ENCODE data around the gene CYB5D1. TPM values are rescaled to one million over a fixed set of nuclear protein-coding genes. Genes with fewer than 3 reads are reported as not detected.

Gene CYB5D1
- total and polyA plus RNA-seq, 2 experiments from 2014 or later, result 12.2 to 14.1 TPM

DNA sequence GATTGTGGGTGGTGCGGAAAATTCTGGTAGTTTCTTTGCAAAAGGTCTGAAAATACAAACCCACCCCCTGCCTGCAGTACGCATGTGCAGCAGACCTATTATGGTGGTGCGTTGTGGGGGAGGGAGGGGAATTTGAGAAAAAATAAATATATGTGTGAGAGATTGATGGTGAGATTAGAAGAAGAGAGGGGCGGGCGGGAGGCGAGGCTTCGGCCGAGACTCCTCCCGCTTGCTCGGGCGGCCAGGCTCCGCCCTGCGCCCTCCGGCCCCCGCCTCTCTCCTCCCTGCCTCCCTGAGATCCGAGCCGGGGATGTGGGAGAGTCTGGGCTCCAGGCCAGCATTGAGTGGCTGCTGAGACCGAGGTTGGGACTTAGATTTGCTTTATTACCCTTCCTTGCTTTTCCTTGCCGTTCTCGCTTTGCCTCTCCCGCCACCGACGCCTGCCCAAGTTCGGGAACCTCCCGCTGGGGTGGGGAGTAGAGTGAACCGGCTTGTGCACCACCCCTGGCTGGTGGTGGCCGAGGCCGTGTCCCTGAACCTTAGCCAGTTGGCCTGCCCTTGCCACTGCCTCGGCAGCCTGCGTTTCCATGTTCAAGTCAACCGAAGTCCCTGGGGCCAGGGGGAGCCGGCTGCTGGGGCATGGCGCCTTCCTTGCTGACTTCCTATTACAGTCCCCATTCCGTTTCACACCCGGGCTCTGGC, 29.8 kb downstream of the CYB5D1 start:
- H3K27ac ChIP-seq, result peak overlapping the region; percentile 97
- WGBS (ENCODE audit: low lambda C conversion rate, missing lambda C conversion rate), result 2% methylated on average over 31 of the region's 35 CpGs
- H3K9me3 ChIP-seq (ENCODE audit: low read depth), result no peaks in the 10 kb centered on the region
- H3K9me2 ChIP-seq (replicated peaks; ENCODE audit: insufficient read depth), result no peaks in the 10 kb centered on the region
- DNase-seq (ENCODE audit: low spot score), result peak; percentile 97
- no peaks in the 10 kb centered on the region for H3K36me3 ChIP-seq (replicated peaks; ENCODE audit: insufficient read depth, low read depth)
- H3K4me3 ChIP-seq, result peak overlapping the region; percentile 75
- TF ChIP-seq EZH2 (IDR thresholded peaks at IDR 0.05; ENCODE audit: borderline replicate concordance) (no peak), EZH2phosphoT487 (IDR thresholded peaks at IDR 0.05; ENCODE audit: low read depth, severe bottlenecking, unreplicated experiment) (no peak)
- TF ChIP-seq, protein P1, sequence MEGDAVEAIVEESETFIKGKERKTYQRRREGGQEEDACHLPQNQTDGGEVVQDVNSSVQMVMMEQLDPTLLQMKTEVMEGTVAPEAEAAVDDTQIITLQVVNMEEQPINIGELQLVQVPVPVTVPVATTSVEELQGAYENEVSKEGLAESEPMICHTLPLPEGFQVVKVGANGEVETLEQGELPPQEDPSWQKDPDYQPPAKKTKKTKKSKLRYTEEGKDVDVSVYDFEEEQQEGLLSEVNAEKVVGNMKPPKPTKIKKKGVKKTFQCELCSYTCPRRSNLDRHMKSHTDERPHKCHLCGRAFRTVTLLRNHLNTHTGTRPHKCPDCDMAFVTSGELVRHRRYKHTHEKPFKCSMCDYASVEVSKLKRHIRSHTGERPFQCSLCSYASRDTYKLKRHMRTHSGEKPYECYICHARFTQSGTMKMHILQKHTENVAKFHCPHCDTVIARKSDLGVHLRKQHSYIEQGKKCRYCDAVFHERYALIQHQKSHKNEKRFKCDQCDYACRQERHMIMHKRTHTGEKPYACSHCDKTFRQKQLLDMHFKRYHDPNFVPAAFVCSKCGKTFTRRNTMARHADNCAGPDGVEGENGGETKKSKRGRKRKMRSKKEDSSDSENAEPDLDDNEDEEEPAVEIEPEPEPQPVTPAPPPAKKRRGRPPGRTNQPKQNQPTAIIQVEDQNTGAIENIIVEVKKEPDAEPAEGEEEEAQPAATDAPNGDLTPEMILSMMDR (IDR thresholded peaks at IDR 0.05; ENCODE audit: poor library complexity), result no peak
- H3K4me2 ChIP-seq, result peak overlapping the region; percentile 96
- H4K20me1 ChIP-seq (ENCODE audit: insufficient read depth, poor library complexity, severe bottlenecking), result peaks cover 7% of the 10 kb centered on the region
- H3K79me2 ChIP-seq, result peaks cover 56% of the 10 kb centered on the region
- no peaks in the 10 kb centered on the region for H3K27me3 ChIP-seq
- no peak overlapping the region for H2AFZ ChIP-seq
- H3K4me1 ChIP-seq (ENCODE audit: insufficient read depth), result peaks cover 33% of the 10 kb centered on the region

DNA sequence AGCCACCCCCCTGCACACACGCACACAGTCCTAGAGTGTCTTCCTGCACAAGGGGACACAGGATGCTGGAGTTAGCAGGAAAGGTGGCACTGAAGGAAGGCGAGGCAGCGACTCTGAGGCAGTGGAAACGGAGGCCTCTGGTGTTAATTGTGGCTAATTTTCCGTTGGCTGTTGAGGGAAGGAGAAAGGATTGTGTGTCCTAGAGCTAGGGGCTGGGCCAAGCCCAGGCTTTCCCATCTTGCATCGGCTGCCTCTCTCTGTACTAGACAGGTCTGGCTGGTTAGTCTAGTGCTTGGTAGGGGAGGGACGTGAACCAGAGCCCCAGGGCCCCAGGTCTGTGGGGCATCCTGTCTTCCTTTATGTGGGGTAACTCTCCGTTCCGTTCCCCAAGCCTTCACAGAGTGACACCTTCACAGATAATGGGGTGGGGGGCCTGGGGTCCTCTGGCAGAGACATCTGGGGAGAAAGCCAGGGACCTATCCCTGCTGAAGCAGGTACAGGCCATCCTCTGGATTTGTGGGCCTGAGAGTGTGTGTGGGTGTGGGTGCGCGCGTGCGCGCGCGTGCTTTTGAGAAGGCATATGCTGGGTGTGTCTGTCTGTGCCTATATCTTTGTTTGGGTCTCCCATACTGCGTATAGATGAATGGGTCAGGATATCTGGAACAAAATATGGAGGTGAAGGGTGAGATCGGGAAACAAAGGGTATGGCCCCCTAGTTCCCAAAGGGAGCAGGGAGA, 30.5 kb downstream of the CYB5D1 start, which contains the start of gene CHD3:
Gene CHD3 (plus strand): TSS at position 606 of the 737 bp plus-strand sequence. CDS start 212 bp downstream, outside the sequence.
- no peaks in the 10 kb centered on the region for H3K9me2 ChIP-seq (replicated peaks; ENCODE audit: insufficient read depth)
- H3K27me3 ChIP-seq, result no peaks in the 10 kb centered on the region
- peak within 1 kb of the TSS; percentile 31 for H3K4me3 ChIP-seq
- no peaks in the 10 kb centered on the region for H3K36me3 ChIP-seq (replicated peaks; ENCODE audit: insufficient read depth, low read depth)
- H3K4me2 ChIP-seq, result peak within 1 kb of the TSS; percentile 96
- peaks cover 7% of the 10 kb centered on the region for H4K20me1 ChIP-seq (ENCODE audit: insufficient read depth, poor library complexity, severe bottlenecking)
- WGBS (ENCODE audit: low lambda C conversion rate, missing lambda C conversion rate), result 50% methylated on average over 18 of the region's 18 CpGs
- no peak within 1 kb of the TSS for H2AFZ ChIP-seq
- TF ChIP-seq, protein P1 (IDR thresholded peaks at IDR 0.05; ENCODE audit: poor library complexity), result no peak
- no peak for TF ChIP-seq EZH2 (IDR thresholded peaks at IDR 0.05; ENCODE audit: borderline replicate concordance)
- no peak for TF ChIP-seq EZH2phosphoT487 (IDR thresholded peaks at IDR 0.05; ENCODE audit: low read depth, severe bottlenecking, unreplicated experiment)
- H3K27ac ChIP-seq, result peak within 1 kb of the TSS; percentile 95
- DNase-seq (ENCODE audit: low spot score), result peak; percentile 79
- no peaks in the 10 kb centered on the region for H3K9me3 ChIP-seq (ENCODE audit: low read depth)
- H3K4me1 ChIP-seq (ENCODE audit: insufficient read depth), result peaks cover 26% of the 10 kb centered on the region
- H3K79me2 ChIP-seq, result peaks cover 52% of the 10 kb centered on the region

DNA sequence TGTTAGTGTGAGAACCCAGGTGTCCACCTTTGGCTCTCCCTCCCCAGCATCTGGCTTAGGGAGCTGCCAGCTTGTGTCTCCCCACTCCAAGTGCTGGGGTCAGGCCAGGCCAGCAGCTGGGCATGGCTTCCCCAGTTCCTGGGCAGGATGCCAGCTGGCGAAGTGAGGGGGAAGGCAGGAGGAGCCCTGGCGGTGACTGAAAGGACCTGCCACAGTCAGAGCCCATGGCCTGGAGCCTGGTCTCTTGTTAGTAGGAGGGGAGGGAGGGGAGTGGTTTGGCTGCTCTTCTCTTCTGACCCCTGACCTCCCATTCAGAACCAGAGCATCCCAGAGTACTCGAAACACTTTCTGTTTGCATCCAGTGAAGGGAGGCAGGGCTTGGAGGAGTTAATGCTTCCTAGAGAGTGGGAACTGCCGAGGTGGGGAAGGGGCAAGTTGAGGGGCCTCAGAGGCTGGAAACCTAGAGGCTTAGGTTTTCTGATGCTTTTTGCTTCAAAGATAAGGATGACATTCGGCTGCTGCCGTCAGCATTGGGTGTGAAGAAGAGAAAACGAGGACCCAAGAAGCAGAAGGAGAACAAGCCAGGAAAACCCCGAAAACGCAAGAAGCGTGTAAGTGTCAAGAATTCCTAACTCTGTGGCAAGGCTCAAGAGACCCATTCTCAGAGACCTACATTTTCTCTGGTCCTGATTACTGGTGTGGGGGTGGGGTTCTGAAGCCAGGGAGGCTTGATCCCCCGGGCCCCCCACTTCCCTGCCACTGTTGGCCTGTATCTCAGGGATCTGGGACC, 31.6 kb downstream of the CYB5D1 start:
- Histone ChIP-seq H4K20me1 (ENCODE audit: insufficient read depth, poor library complexity, severe bottlenecking) (peaks cover 7% of the 10 kb centered on the region), H3K27me3 (no peaks in the 10 kb centered on the region), H3K4me2 (peak overlapping the region; percentile 96), H3K4me3 (no peak overlapping the region), H3K4me1 (ENCODE audit: insufficient read depth) (peaks cover 24% of the 10 kb centered on the region), H3K79me2 (peaks cover 51% of the 10 kb centered on the region), H3K36me3 (replicated peaks; ENCODE audit: insufficient read depth, low read depth) (no peaks in the 10 kb centered on the region), H2AFZ (no peak overlapping the region), H3K27ac (peak overlapping the region; percentile 95), H3K9me2 (replicated peaks; ENCODE audit: insufficient read depth) (no peaks in the 10 kb centered on the region), H3K9me3 (ENCODE audit: low read depth) (no peaks in the 10 kb centered on the region)
- no peak for TF ChIP-seq EZH2phosphoT487 (IDR thresholded peaks at IDR 0.05; ENCODE audit: low read depth, severe bottlenecking, unreplicated experiment)
- TF ChIP-seq, protein P1 (IDR thresholded peaks at IDR 0.05; ENCODE audit: poor library complexity), result peak; percentile 11
- WGBS (ENCODE audit: low lambda C conversion rate, missing lambda C conversion rate), result 56% methylated on average over 11 of the region's 11 CpGs
- DNase-seq (ENCODE audit: low spot score), result peak; percentile 89
